CD4-positive, alpha-beta T cell (primary cell): ENCODE measurements around the gene AKR1C2. TPM values are rescaled to one million over a fixed set of nuclear protein-coding genes. Genes with fewer than 3 reads are reported as not detected.
"Not testable (repeated sequence)": the region's sequence is repeated elsewhere in the genome, so short reads cannot be mapped to it uniquely, and the experiment has no call there.

Experiments used
- ATAC-seq: fragments of 200-7000 bp; cut with Tn5 transposase; one replicate; pipeline ENCODE4 v1.10.0; 2022; ENCODE audit warnings: mild to moderate bottlenecking; ENCODE audit not compliant: poor library complexity
- CTCF ChIA-PET: fragments of 350-600 bp; sonication (Branson Sonifier 250); formaldehyde crosslinking; loops from one replicate; lab custom pipeline; 2021; ENCODE audit warnings: antibody characterized with exemption, inconsistent platforms; lab: Charles Lee
- POLR2A ChIA-PET: fragments of 350-600 bp; sonication (Branson Sonifier 250); formaldehyde crosslinking; loops from one replicate; lab custom pipeline; 2021; ENCODE audit warnings: antibody characterized with exemption, inconsistent platforms; lab: Charles Lee
- DNase-seq, 14 experiments: peaks; one replicate each; pipeline ENCODE4 v3.0.0-alpha.2; 2013 to 2020; ENCODE audit warnings: mixed read lengths in 2 of 14
- H3K27ac ChIP-seq, 2 donors: one replicate each; pipeline versions ENCODE4 v1.5.1 to v1.7.0; 2013; ENCODE audit warnings: low read length in 2 of 2, low read depth in 1 of 2, mild to moderate bottlenecking in 1 of 2
- H3K27me3 ChIP-seq, 2 experiments: 1 replicate in 1 of 2; 2 replicates in 1 of 2; pipeline versions ENCODE4 v1.6.1 to v1.7.0; 2013; ENCODE audit warnings: low read length in 2 of 2, control low read depth in 1 of 2, mild to moderate bottlenecking in 1 of 2, moderate library complexity in 1 of 2; ENCODE audit not compliant: insufficient read depth in 2 of 2, control insufficient read depth in 1 of 2
- H3K36me3 ChIP-seq: one replicate; pipeline ENCODE4 v1.6.1; 2013; ENCODE audit warnings: low read length, control low read depth; ENCODE audit not compliant: insufficient read depth
- H3K4me1 ChIP-seq: one replicate; pipeline ENCODE4 v1.6.1; 2013; ENCODE audit warnings: low read length, control low read depth; ENCODE audit not compliant: insufficient read depth
- H3K4me3 ChIP-seq: one replicate; pipeline ENCODE4 v1.5.1; 2013; ENCODE audit warnings: mild to moderate bottlenecking, low read length, moderate library complexity
- H3K9me3 ChIP-seq, 2 experiments: 1 replicate in 1 of 2; 2 replicates in 1 of 2; pipeline versions ENCODE4 v1.6.1 to v1.7.0; 2013; ENCODE audit warnings: low read length in 2 of 2, mild to moderate bottlenecking in 2 of 2, control low read depth in 1 of 2, moderate library complexity in 1 of 2; ENCODE audit not compliant: control insufficient read depth in 1 of 2, insufficient read depth in 1 of 2
- H3K27ac Mint-ChIP-seq: one replicate; pipeline ENCODE4 v1.8.0; 2020; ENCODE audit warnings: mixed read lengths
- H3K27me3 Mint-ChIP-seq: one replicate; pipeline ENCODE4 v1.8.0; 2021; ENCODE audit warnings: mixed read lengths
- H3K36me3 Mint-ChIP-seq: one replicate; pipeline ENCODE4 v1.8.0; 2021; ENCODE audit warnings: low read depth, mixed read lengths
- H3K4me1 Mint-ChIP-seq: one replicate; pipeline ENCODE4 v1.8.0; 2021; ENCODE audit warnings: low read depth, mixed read lengths
- H3K4me3 Mint-ChIP-seq: one replicate; pipeline ENCODE4 v1.8.0; 2020; ENCODE audit warnings: mild to moderate bottlenecking, mixed read lengths
- H3K9me3 Mint-ChIP-seq: one replicate; pipeline ENCODE4 v1.8.0; 2020; ENCODE audit warnings: mixed read lengths
- CTCF ChIP-seq: fragments of 200-600 bp; IDR thresholded peaks from one replicate; pipeline ENCODE4 v1.8.0; 2022; ENCODE audit warnings: antibody characterized with exemption, mild to moderate bottlenecking
- intact Hi-C, 2 experiments: fragments of 100-400 bp; cut with DNase I in 1 of 2; cut with micrococcal nuclease in 1 of 2; formaldehyde crosslinking; loops; one replicate each; pipeline versions ENCODE4 v1.15.1 to v1.9.0; 2023 to 2025; cut with DNase I, micrococcal nuclease
- total RNA-seq, 174 experiments: library from RNA in 2 of 174; stranded (reverse) in 2 of 174; gene quantifications; one replicate each; pipeline ENCODE4 v1.2.3 and lab custom pipeline; 2021 to 2026

The AKR1C2 gene
- total RNA-seq, 2 experiments from 2014 or later: 0.41 TPM; not detected in 1

GRCh38 chr10:4980793-4981192 is 22.9 kb downstream of the AKR1C2 start:
- H3K4me3 ChIP-seq: no peak overlapping the region
- POLR2A ChIA-PET: no interaction called here
- ATAC-seq: no peak
- H3K9me3 Mint-ChIP-seq: no peaks in the 10 kb centered on the region
- no peak for DNase-seq
- no peaks in the 10 kb centered on the region for H3K4me1 Mint-ChIP-seq
- H3K27me3 Mint-ChIP-seq: no peaks in the 10 kb centered on the region
- no peak overlapping the region for H3K27ac ChIP-seq
- intact Hi-C loops: no loop called here
- no peak overlapping the region for H3K4me3 Mint-ChIP-seq
- TF ChIP-seq CTCF: no peak
- H3K4me1 ChIP-seq: no peaks in the 10 kb centered on the region
- CTCF ChIA-PET: no interaction called here
- no peaks in the 10 kb centered on the region for H3K36me3 ChIP-seq
- no peaks in the 10 kb centered on the region for H3K9me3 ChIP-seq
- peaks cover 17% of the 10 kb centered on the region for H3K36me3 Mint-ChIP-seq
- no peaks in the 10 kb centered on the region for H3K27me3 ChIP-seq
- H3K27ac Mint-ChIP-seq: no peak overlapping the region

DNA sequence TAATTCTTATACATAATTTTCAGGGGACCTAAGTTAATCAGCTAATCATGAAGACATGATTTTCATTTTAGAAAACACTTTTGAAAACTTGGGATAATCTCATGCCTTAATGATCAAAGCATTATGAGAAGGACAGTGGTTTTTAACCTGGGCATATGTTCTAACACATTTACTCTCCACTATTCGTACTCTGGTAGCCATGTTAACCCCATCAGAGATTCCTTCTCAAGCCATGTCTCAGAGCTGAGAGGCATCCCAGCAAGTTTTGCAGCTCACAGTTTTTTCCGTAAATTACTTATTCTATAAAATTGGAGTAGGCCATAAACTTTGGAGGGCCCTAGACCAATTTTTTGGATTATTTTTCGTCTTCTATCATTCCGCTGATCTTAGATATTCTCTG is 24.8 kb downstream of the AKR1C2 start:
- ChIA-PET POLR2A (no interaction called here), CTCF (no interaction called here)
- no peak overlapping the region for H3K27ac Mint-ChIP-seq

GRCh38 chr10:4977025-4977424 is 26.6 kb downstream of the AKR1C2 start:
- POLR2A ChIA-PET: no interaction called here
- H3K4me3 Mint-ChIP-seq: no peak overlapping the region

More for the DNA sequence above, 24.8 kb downstream of the AKR1C2 start:
- no peaks in the 10 kb centered on the region for H3K9me3 Mint-ChIP-seq
- Histone ChIP-seq H3K36me3 (no peaks in the 10 kb centered on the region), H3K4me3 (no peak overlapping the region), H3K27me3 (no peaks in the 10 kb centered on the region), H3K4me1 (no peaks in the 10 kb centered on the region), H3K9me3 (no peaks in the 10 kb centered on the region), H3K27ac (no peak overlapping the region)
- ATAC-seq (no peak), DNase-seq (no peak)
- TF ChIP-seq CTCF: no peak
- peaks cover 17% of the 10 kb centered on the region for H3K36me3 Mint-ChIP-seq
- no peaks in the 10 kb centered on the region for H3K27me3 Mint-ChIP-seq
- no peaks in the 10 kb centered on the region for H3K4me1 Mint-ChIP-seq
- no peak overlapping the region for H3K4me3 Mint-ChIP-seq
- intact Hi-C loops: no loop called here

GRCh38 chr10:4974400-4974799 is 29.3 kb downstream of the AKR1C2 start:
- H3K4me3 ChIP-seq, H3K9me3 ChIP-seq, H3K27me3 ChIP-seq, ATAC-seq, H3K9me3 Mint-ChIP-seq, H3K27ac Mint-ChIP-seq, DNase-seq, CTCF ChIA-PET, H3K4me3 Mint-ChIP-seq, intact Hi-C loops, H3K27ac ChIP-seq, H3K4me1 Mint-ChIP-seq, H3K27me3 Mint-ChIP-seq, POLR2A ChIA-PET, H3K4me1 ChIP-seq, H3K36me3 ChIP-seq: not testable (repeated sequence)
- H3K36me3 Mint-ChIP-seq: peaks cover 32% of the 10 kb centered on the region

More at GRCh38 chr10:4977025-4977424, 26.6 kb downstream of the AKR1C2 start:
- ATAC-seq (no peak), DNase-seq (no peak)
- H3K27ac ChIP-seq: no peak overlapping the region
- no peaks in the 10 kb centered on the region for H3K36me3 ChIP-seq
- TF ChIP-seq CTCF: no peak
- Mint-ChIP-seq H3K27me3 (no peaks in the 10 kb centered on the region), H3K27ac (no peak overlapping the region), H3K36me3 (peaks cover 21% of the 10 kb centered on the region), H3K4me1 (no peaks in the 10 kb centered on the region), H3K9me3 (no peaks in the 10 kb centered on the region)
- no peaks in the 10 kb centered on the region for H3K4me1 ChIP-seq
- H3K27me3 ChIP-seq: no peaks in the 10 kb centered on the region
- H3K9me3 ChIP-seq: no peaks in the 10 kb centered on the region
- intact Hi-C loops: no loop called here
- CTCF ChIA-PET: no interaction called here
- no peak overlapping the region for H3K4me3 ChIP-seq

DNA sequence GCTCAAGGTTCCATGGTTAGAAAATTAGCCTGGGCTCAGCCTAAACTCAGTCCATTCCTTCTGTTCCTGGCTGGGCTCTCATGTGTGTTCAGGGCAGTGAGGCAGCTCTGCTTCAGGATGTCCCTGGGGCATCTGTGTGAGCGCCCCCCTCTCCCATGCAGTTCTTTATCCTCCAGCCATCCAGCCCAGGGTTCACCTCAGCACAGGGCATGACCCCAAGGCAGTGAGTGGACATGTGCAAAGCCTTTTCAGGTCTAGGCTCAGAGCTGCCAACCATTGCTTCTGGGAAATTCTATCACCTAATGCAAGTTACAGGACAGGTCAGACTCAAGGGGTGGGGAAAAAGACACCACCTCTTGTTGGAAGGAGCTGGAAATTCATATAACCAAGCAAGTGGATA is 30.4 kb downstream of the AKR1C2 start:
- H3K27me3 ChIP-seq, H3K9me3 Mint-ChIP-seq, ATAC-seq, H3K27ac ChIP-seq, intact Hi-C loops, H3K4me1 Mint-ChIP-seq, H3K4me3 Mint-ChIP-seq, DNase-seq, H3K36me3 ChIP-seq, H3K4me1 ChIP-seq, H3K9me3 ChIP-seq, H3K4me3 ChIP-seq, CTCF ChIA-PET, H3K27me3 Mint-ChIP-seq, POLR2A ChIA-PET, H3K27ac Mint-ChIP-seq: not testable (repeated sequence)
- peaks cover 38% of the 10 kb centered on the region for H3K36me3 Mint-ChIP-seq
